ENCODE data around the gene NADSYN1. TPM values are rescaled to one million over a fixed set of nuclear protein-coding genes. Genes with fewer than 3 reads are reported as not detected.

NADSYN1 gene
- polyA plus RNA-seq, 1 donor from 2014 or later: 66.9 TPM

- Histone ChIP-seq H2AFZ (ENCODE audit: low read depth, low read length) (no peak overlapping the region), H3K79me2 (replicated peaks; ENCODE audit: insufficient read depth, low read length) (no peaks in the 10 kb centered on the region), H3K36me3 (ENCODE audit: insufficient read depth, low read length) (peaks cover 12% of the 10 kb centered on the region), H3K27ac (ENCODE audit: low read length) (no peak overlapping the region), H3K4me2 (ENCODE audit: low read length) (no peak overlapping the region), H4K20me1 (ENCODE audit: insufficient read depth) (no peaks in the 10 kb centered on the region), H3K9me2 (ENCODE audit: insufficient read depth, low read length) (no peaks in the 10 kb centered on the region), H3K27me3 (ENCODE audit: insufficient read depth, low read depth, low read length) (no peaks in the 10 kb centered on the region), H3K9me3 (ENCODE audit: low read length) (no peaks in the 10 kb centered on the region), H3K4me3 (ENCODE audit: low read length) (no peak overlapping the region), H3K9ac (ENCODE audit: low read length) (no peak overlapping the region), H3F3A (ENCODE audit: insufficient read depth, low read length, poor library complexity, severe bottlenecking) (no peaks in the 10 kb centered on the region)
- TF ChIP-seq EP300 (conservative IDR thresholded peaks at IDR 0.05; ENCODE audit: poor library complexity, severe bottlenecking): no peak
- no peak for TF ChIP-seq EZH2 (IDR thresholded peaks at IDR 0.05; ENCODE audit: borderline replicate concordance, insufficient read depth, low read length, poor library complexity, severe bottlenecking)
- TF ChIP-seq MXI1 (conservative IDR thresholded peaks at IDR 0.05; ENCODE audit: poor library complexity, severe bottlenecking): no peak
- TF ChIP-seq POLR2AphosphoS5 (IDR thresholded peaks at IDR 0.05): no peak
- TF ChIP-seq, protein P1, sequence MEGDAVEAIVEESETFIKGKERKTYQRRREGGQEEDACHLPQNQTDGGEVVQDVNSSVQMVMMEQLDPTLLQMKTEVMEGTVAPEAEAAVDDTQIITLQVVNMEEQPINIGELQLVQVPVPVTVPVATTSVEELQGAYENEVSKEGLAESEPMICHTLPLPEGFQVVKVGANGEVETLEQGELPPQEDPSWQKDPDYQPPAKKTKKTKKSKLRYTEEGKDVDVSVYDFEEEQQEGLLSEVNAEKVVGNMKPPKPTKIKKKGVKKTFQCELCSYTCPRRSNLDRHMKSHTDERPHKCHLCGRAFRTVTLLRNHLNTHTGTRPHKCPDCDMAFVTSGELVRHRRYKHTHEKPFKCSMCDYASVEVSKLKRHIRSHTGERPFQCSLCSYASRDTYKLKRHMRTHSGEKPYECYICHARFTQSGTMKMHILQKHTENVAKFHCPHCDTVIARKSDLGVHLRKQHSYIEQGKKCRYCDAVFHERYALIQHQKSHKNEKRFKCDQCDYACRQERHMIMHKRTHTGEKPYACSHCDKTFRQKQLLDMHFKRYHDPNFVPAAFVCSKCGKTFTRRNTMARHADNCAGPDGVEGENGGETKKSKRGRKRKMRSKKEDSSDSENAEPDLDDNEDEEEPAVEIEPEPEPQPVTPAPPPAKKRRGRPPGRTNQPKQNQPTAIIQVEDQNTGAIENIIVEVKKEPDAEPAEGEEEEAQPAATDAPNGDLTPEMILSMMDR (IDR thresholded peaks at IDR 0.05; ENCODE audit: poor library complexity, severe bottlenecking): no peak
- no peak for TF ChIP-seq RAD21 (conservative IDR thresholded peaks at IDR 0.05)
- no peak for TF ChIP-seq REST (IDR thresholded peaks at IDR 0.05; ENCODE audit: borderline replicate concordance)
- TF ChIP-seq SMC3 (conservative IDR thresholded peaks at IDR 0.05; ENCODE audit: poor library complexity): no peak
- no peak for TF ChIP-seq TAF1 (IDR thresholded peaks at IDR 0.05; ENCODE audit: low read depth)
These were observed 16.1 kb upstream of the NADSYN1 start for GRCh38 chr11:71436861-71437260.

- Histone ChIP-seq H2AFZ (ENCODE audit: low read depth, low read length) (no peak overlapping the region), H3K4me3 (ENCODE audit: low read length) (no peak overlapping the region), H3K4me2 (ENCODE audit: low read length) (no peak overlapping the region), H3K9ac (ENCODE audit: low read length) (no peak overlapping the region), H3K79me2 (replicated peaks; ENCODE audit: insufficient read depth, low read length) (no peaks in the 10 kb centered on the region), H3K36me3 (ENCODE audit: insufficient read depth, low read length) (peaks cover 12% of the 10 kb centered on the region), H3K27ac (ENCODE audit: low read length) (no peak overlapping the region), H3K27me3 (ENCODE audit: insufficient read depth, low read depth, low read length) (no peaks in the 10 kb centered on the region), H4K20me1 (ENCODE audit: insufficient read depth) (no peaks in the 10 kb centered on the region), H3K9me2 (ENCODE audit: insufficient read depth, low read length) (no peaks in the 10 kb centered on the region), H3K9me3 (ENCODE audit: low read length) (no peaks in the 10 kb centered on the region), H3F3A (ENCODE audit: insufficient read depth, low read length, poor library complexity, severe bottlenecking) (no peaks in the 10 kb centered on the region)
- TF ChIP-seq SMC3 (conservative IDR thresholded peaks at IDR 0.05; ENCODE audit: poor library complexity): no peak
- no peak for TF ChIP-seq TAF1 (IDR thresholded peaks at IDR 0.05; ENCODE audit: low read depth)
- TF ChIP-seq EZH2 (IDR thresholded peaks at IDR 0.05; ENCODE audit: borderline replicate concordance, insufficient read depth, low read length, poor library complexity, severe bottlenecking): no peak
- no peak for TF ChIP-seq REST (IDR thresholded peaks at IDR 0.05; ENCODE audit: borderline replicate concordance)
- TF ChIP-seq POLR2AphosphoS5 (IDR thresholded peaks at IDR 0.05): no peak
- no peak for TF ChIP-seq EP300 (conservative IDR thresholded peaks at IDR 0.05; ENCODE audit: poor library complexity, severe bottlenecking)
- TF ChIP-seq RAD21 (conservative IDR thresholded peaks at IDR 0.05): no peak
- TF ChIP-seq MXI1 (conservative IDR thresholded peaks at IDR 0.05; ENCODE audit: poor library complexity, severe bottlenecking): no peak
- TF ChIP-seq, protein P1 (IDR thresholded peaks at IDR 0.05; ENCODE audit: poor library complexity, severe bottlenecking): no peak
These were observed 15.6 kb upstream of the NADSYN1 start for GRCh38 chr11:71437399-71437798.
